Measurements from ENCODE around the gene SEMA6B. TPM values are rescaled to one million over a fixed set of nuclear protein-coding genes. Genes with fewer than 3 reads are reported as not detected.

SEMA6B gene
- total RNA-seq, 1 donor from 2014 or later: 25.3 TPM

- no peaks in the 10 kb centered on the region for H3K9me3 Mint-ChIP-seq
- H3K27ac Mint-ChIP-seq (ENCODE audit: unreplicated experiment): no peak overlapping the region
- H3K4me1 Mint-ChIP-seq: no peaks in the 10 kb centered on the region
- no peak for DNase-seq (ENCODE audit: low read depth, low spot score)
- H3K4me3 Mint-ChIP-seq: no peak overlapping the region
- no peak for TF ChIP-seq CTCF (conservative IDR thresholded peaks at IDR 0.05)
- no peaks in the 10 kb centered on the region for H3K27me3 Mint-ChIP-seq (ENCODE audit: low read depth)
- H3K36me3 Mint-ChIP-seq (ENCODE audit: low read depth): peaks cover 3% of the 10 kb centered on the region
These were observed 57.8 kb downstream of the SEMA6B start for GRCh38 chr19:4501691-4502090.

GRCh38 chr19:4500841-4501591 is 58.5 kb downstream of the SEMA6B start:
- H3K4me3 Mint-ChIP-seq: no peak overlapping the region
- H3K36me3 Mint-ChIP-seq (ENCODE audit: low read depth): no peaks in the 10 kb centered on the region
- H3K9me3 Mint-ChIP-seq: no peaks in the 10 kb centered on the region
- H3K27ac Mint-ChIP-seq (ENCODE audit: unreplicated experiment): no peak overlapping the region
- H3K27me3 Mint-ChIP-seq (ENCODE audit: low read depth): no peaks in the 10 kb centered on the region
- TF ChIP-seq CTCF (conservative IDR thresholded peaks at IDR 0.05): no peak
- no peak for DNase-seq (ENCODE audit: low read depth, low spot score)
- no peaks in the 10 kb centered on the region for H3K4me1 Mint-ChIP-seq

GRCh38 chr19:4499855-4500254 is 59.6 kb downstream of the SEMA6B start:
- H3K36me3 Mint-ChIP-seq (ENCODE audit: low read depth): no peaks in the 10 kb centered on the region
- no peaks in the 10 kb centered on the region for H3K9me3 Mint-ChIP-seq
- no peak overlapping the region for H3K27ac Mint-ChIP-seq (ENCODE audit: unreplicated experiment)

GRCh38 chr19:4499318-4499717 is 60.2 kb downstream of the SEMA6B start:
- no peak for TF ChIP-seq CTCF (conservative IDR thresholded peaks at IDR 0.05)
- H3K27ac Mint-ChIP-seq (ENCODE audit: unreplicated experiment): no peak overlapping the region
- no peak overlapping the region for H3K4me3 Mint-ChIP-seq
- no peaks in the 10 kb centered on the region for H3K27me3 Mint-ChIP-seq (ENCODE audit: low read depth)
- H3K4me1 Mint-ChIP-seq: no peaks in the 10 kb centered on the region
- DNase-seq (ENCODE audit: low read depth, low spot score): no peak
- H3K36me3 Mint-ChIP-seq (ENCODE audit: low read depth): no peaks in the 10 kb centered on the region
- H3K9me3 Mint-ChIP-seq: no peaks in the 10 kb centered on the region

More at GRCh38 chr19:4499855-4500254, 59.6 kb downstream of the SEMA6B start:
- no peaks in the 10 kb centered on the region for H3K4me1 Mint-ChIP-seq
- no peak overlapping the region for H3K4me3 Mint-ChIP-seq
- TF ChIP-seq CTCF (conservative IDR thresholded peaks at IDR 0.05): no peak
- DNase-seq (ENCODE audit: low read depth, low spot score): no peak
- H3K27me3 Mint-ChIP-seq (ENCODE audit: low read depth): no peaks in the 10 kb centered on the region

GRCh38 chr19:4498694-4499093 is 60.8 kb downstream of the SEMA6B start:
- Mint-ChIP-seq H3K4me3 (no peak overlapping the region), H3K27ac (ENCODE audit: unreplicated experiment) (no peak overlapping the region), H3K9me3 (no peaks in the 10 kb centered on the region), H3K4me1 (no peaks in the 10 kb centered on the region), H3K36me3 (ENCODE audit: low read depth) (no peaks in the 10 kb centered on the region), H3K27me3 (ENCODE audit: low read depth) (no peaks in the 10 kb centered on the region)
- no peak for DNase-seq (ENCODE audit: low read depth, low spot score)
- no peak for TF ChIP-seq CTCF (conservative IDR thresholded peaks at IDR 0.05)
